AG09319 (cell line): ENCODE results near the gene COL6A3.

Experiments
- DNase-seq: peaks from one replicate; pipeline ENCODE4 v3.0.0-alpha.2; 2010; ENCODE audit warnings: low read depth; ENCODE audit errors: extremely low read depth
- TF ChIP-seq, protein P1 (sequence below): IDR thresholded peaks from 2 replicates; pipeline ENCODE4 v1.5.1; 2011; ENCODE audit warnings: low read depth, mild to moderate bottlenecking, inconsistent platforms, low read length, moderate library complexity

COL6A3 gene

DNA sequence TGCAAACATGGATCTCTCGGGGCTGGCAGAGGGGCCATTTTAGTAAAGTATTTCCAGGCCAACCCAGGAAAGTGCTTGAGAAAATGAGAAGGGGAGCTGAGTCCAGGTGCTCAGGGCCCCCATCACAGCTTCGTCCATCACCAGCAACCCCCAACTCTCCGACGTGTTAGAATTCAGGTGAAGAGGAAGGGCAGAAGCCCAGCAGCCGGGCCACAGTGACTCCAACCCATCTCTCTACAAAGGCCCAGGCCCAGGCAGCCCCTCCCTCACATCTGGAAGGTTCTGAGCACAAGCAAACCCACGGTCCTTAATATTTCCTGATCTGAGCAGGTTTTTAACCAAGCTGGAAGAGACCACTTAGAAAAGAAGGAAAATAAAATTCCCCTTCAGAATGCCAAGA, 34.7 kb upstream of the COL6A3 start:
- TF ChIP-seq, protein P1, sequence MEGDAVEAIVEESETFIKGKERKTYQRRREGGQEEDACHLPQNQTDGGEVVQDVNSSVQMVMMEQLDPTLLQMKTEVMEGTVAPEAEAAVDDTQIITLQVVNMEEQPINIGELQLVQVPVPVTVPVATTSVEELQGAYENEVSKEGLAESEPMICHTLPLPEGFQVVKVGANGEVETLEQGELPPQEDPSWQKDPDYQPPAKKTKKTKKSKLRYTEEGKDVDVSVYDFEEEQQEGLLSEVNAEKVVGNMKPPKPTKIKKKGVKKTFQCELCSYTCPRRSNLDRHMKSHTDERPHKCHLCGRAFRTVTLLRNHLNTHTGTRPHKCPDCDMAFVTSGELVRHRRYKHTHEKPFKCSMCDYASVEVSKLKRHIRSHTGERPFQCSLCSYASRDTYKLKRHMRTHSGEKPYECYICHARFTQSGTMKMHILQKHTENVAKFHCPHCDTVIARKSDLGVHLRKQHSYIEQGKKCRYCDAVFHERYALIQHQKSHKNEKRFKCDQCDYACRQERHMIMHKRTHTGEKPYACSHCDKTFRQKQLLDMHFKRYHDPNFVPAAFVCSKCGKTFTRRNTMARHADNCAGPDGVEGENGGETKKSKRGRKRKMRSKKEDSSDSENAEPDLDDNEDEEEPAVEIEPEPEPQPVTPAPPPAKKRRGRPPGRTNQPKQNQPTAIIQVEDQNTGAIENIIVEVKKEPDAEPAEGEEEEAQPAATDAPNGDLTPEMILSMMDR = no peak
- DNase-seq = no peak

DNA sequence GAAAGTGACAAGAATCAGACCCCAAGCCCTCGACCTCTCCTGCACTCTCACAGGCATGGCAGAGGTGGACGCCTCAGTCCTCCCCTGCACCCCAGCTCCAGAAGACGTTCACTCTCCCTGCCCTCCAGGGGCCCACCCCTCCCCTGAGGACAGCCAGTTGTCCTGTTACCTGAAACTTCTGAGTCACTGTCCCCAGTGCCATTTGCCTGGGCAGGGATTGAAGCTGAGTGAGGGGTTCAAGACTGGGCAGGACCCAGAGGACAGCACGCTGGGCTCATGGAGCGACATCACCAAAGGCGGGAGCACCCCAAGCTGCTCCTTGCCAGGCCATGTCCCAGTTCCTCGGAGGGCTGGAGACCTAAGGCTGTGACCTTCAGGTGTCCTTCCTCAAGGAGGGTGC, 34.2 kb upstream of the COL6A3 start:
- TF ChIP-seq, protein P1 = no peak
- no peak for DNase-seq

DNA sequence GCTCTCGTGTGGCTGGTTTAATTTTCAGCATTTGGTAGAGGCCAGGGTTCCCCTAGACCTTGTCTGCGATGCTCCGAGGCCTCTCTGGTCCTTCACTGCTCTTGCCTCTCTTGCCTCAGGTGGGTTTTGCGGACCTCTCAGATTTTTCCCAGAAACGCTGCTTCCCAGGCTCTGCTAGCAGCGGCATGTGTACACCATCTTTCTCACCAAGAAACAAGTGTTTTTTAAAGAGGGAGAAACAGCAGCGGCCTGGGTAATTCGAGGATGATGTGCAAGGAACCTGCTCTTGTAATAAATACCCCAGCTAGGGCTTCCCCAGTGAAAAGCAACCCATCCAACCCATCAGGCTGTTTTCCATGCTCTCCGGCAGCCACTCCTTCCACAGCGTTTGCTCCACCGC, 33.5 kb upstream of the COL6A3 start:
- TF ChIP-seq, protein P1 = no peak
- DNase-seq = no peak

DNA sequence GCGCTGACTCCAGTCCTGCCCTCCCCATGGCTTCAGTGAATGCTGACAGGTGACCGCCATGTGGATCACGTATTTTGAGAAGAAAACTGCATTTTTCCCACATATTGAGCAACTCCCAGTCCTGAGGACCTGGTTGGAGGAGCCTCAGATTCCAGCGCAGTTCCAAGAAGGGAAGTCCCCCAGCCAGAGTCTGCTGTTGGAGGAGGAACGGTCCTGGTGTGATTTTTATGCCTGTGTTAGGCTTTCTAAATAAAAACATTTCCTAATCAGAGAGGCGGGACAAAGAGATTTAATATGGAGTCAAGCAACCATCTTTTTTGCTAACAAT, 32.3 kb upstream of the COL6A3 start:
- TF ChIP-seq, protein P1 = no peak
- no peak for DNase-seq

DNA sequence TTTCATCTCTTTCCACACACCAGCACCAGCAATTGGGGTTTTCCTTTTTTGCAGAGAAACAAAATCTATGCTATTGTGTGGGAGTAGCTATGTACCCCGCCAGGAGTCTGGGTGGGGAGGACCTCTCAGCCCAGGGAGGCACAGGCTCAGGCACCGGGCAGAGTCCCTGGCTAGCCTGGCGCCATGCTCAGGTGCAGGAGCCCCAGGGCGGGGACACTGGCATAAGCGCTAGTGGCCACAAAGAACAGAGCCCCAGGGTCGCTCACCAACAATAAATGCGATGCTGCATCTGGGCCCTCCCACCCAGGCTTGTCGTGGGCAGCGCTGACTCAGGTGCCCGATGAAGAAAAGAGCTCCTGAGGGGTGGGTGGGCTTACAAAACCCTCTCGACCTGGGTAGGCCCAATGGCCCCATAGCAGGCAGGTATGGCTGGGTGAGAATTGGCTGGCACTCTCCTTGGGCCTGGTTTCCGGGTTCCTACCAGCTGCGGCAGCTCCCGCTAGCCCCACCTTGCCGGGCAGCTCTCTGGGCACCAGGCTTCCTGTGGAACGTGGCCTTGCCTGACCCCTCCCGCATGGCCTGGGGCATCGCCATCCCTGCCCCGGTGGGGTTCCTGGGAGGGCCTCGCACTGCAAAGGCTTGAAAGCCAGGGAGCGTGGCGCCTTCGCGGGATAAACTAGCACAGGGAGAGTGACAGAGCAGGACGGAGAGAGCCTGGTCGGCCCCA, 31.8 kb upstream of the COL6A3 start:
- DNase-seq = no peak
- TF ChIP-seq, protein P1 = no peak

DNA sequence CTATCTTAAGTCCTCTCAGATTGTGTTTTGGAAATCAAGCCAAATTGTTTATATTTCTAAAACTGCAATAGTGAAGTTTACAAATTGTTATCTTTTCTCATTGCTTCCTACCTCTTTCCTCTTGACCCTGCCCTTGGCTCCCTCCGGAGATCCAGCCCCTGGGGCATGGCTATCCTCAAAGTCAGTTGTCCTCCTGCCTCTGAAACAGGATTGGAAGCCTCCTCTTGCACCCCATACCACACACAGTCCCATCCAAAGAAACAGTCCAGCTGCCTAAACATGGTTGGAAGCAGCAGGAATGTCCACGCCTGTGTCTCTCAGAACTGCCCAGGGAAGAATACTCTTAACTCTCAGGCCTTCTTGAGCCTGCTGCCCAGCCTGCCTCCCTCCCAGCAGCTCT, 30.1 kb upstream of the COL6A3 start:
- TF ChIP-seq, protein P1 = no peak
- DNase-seq = no peak

DNA sequence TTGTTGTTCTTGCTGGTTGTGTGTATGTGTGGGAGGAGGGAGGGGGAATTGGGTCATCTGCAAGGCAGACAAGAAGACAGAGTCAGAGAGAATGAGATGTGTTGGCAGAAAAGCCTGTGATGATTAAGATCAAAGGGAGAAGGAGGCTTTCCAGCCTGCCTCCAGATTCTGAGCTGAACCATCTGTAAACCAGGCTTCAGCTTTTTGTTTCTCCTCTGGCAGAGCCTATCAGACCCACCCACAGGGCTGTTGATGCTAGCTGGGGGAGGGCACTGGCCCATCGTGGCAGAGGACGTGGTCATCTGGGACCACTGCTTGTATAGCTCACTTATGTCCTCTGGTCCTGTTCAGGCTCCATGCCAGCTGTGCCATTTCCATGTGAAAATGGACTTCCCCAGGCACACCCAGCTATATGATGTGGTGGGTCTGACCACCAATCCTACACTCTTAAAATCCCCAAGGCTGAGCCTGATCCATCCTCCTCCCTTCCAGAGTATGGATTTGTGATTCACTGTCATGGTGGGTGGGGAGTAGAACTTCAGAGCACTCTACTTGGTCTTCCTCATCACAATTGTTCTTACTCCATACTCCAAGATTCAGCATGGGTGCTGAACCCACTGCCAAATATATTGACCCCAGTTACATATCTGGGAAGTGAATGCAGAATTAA, 27.8 kb upstream of the COL6A3 start:
- DNase-seq = no peak
- TF ChIP-seq, protein P1 = no peak
